HG02763 (cell line): Measurements from ENCODE around the gene NEK2.
A peak's percentile ranks its signal among the peaks of the same experiment; 100 is the strongest.
"Not testable (repeated sequence)": the region's sequence is repeated elsewhere in the genome, so short reads cannot be mapped to it uniquely, and the experiment has no call there.

ENCODE experiments used
- ATAC-seq: cut with Tn5 transposase; IDR thresholded peaks from one replicate; pipeline ENCODE4 v1.9.1; 2021; ENCODE audit warnings: mild to moderate bottlenecking, moderate library complexity; ENCODE audit not compliant: unreplicated experiment

NEK2 gene

GRCh38 chr1:211634461-211634860, 41.0 kb downstream of the NEK2 start:
- ATAC-seq, result no peak

DNA sequence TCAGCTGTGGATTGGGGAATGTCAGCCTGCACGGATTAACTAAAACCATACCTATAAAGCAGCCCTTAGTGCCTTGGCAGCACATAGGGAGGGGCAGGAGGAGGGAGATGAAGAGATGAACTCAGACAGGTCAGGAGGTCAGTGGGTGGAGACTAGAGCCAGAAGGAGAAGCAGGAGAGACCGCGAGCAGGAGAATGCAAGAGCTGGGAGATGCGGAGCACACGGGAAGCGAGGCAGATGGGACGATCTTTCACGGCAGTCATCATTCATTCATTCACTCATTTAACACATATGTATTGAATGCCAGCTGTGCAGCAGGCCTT, 41.9 kb downstream of the NEK2 start:
- no peak for ATAC-seq

- ATAC-seq, result no peak
Observed at GRCh38 chr1:211632808-211633523, 42.5 kb downstream of the NEK2 start.

GRCh38 chr1:211632117-211632807, 43.2 kb downstream of the NEK2 start:
- ATAC-seq, result peak; percentile 51

- no peak for ATAC-seq
Observed at GRCh38 chr1:211631168-211631567, 44.3 kb downstream of the NEK2 start.

DNA sequence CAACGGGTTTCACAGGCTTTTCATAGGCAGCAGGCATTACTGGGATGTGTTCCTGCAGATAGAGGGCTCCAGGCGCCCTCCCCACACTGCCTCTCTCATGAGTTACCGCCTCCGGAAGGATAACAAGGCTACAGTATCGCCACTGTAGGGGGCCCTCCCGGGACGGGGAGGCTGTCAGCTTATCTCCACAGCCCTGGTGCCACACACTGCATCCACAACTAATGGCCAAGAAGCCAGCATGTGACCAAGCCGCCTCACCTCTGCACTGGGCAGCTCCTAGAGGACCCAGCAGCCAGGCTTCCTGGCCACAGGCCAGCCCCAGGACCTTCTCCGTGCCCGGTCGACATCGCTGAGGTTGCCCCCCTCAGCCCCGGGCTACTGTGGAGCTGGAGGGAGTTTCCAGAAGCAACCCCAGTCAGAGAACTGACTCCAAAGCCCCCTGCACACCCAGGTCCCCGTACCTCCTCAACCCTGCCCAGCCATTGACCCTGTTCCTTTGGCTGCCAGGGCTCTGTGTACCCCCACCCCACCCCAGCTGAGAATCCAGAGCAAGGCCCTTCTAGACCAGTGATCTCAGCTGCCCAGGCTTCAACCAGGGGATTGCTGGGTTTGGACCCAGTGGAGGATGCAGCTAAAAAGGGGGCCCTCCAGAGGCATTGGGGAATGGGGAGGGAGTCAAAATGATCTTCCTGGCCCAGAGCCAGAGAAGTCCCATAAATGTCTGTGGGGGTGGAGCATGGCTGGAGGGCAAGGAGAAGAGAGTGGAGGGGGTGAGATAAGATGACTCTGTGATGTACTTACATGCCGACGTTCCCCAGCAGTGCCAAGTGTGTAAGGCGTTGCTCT, 45.0 kb downstream of the NEK2 start:
- ATAC-seq, result no peak

DNA sequence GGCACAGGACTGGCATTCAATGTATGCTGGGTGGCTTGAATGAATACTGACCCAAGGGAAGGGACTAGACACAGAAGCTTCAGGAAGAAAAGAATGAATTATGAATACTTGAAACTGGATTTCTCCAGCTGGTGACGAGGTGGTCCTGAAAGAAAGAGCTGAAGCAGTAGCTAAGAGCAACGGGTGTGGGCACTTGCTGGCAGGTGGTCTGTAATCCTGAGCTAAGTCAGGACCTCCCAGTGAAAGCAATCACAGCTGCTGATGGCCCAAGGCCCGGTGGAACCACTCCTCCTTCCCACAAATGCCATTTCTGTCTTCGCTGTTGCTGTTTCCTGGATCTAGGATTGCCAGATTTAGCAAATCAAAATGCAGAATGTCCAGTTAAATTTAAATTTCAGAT, 47.0 kb downstream of the NEK2 start:
- no peak for ATAC-seq

- ATAC-seq, result no peak
Observed at GRCh38 chr1:211627259-211627658, 48.2 kb downstream of the NEK2 start.

GRCh38 chr1:211625866-211626265, 49.6 kb downstream of the NEK2 start:
- ATAC-seq, result not testable (repeated sequence)

GRCh38 chr1:211625040-211625439, 50.4 kb downstream of the NEK2 start:
- ATAC-seq, result no peak

DNA sequence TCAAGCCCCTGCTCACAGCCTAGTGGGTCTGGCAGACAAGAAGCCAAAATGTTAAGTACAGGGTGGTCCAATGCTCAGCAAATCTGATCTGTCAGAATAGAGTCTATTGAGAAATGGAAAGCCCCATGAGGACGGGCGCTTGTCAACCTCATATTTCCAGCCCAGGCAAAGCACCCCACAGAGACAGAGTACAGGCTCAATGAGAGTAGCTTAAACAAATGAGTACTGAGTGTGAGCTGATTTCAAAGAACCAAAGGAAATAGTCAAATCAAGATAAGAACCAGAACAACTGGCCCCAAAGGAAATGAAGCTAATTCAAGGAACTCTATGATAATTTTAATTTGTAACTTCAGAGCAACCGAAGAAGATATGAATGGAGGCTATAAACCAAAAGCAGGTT, 51.9 kb downstream of the NEK2 start:
- ATAC-seq, result no peak

DNA sequence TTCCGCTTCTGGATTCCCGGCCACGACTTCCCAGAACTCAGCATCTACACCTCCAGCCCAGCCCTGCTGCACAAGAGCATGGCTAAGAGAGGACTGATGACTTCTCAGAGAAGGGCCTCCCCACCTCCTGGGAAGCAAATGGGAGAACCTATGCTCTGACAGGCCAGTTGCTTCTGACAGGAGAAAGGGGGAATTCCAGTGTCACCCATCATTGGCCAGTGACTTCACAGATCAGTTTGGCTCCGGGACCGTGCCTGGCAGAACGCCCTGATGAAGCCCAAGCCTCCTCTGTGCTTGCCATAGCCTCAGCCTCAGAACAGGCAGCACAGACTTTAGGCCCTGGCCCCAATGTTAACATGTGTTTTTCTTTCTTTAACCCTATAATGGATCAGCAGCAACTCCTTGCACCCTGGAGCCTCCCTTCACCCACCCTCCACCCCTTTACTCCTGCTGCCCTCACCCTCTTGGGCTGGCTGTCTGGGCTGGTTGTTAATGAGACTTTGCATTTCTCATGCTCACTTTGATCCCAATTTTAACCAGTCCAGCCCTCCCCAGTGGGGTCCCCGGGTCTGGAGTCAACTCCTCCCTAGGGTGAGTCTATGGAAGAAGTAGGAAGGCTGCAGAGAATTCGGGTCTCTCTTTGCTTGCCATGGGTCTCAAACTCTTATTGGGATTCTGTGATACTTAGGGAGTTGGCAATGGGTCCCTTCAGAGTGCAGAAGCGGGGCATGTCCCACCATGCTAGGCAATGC, 53.8 kb downstream of the NEK2 start:
- ATAC-seq, result no peak

- no peak for ATAC-seq
Observed at GRCh38 chr1:211620097-211620496, 55.3 kb downstream of the NEK2 start.

DNA sequence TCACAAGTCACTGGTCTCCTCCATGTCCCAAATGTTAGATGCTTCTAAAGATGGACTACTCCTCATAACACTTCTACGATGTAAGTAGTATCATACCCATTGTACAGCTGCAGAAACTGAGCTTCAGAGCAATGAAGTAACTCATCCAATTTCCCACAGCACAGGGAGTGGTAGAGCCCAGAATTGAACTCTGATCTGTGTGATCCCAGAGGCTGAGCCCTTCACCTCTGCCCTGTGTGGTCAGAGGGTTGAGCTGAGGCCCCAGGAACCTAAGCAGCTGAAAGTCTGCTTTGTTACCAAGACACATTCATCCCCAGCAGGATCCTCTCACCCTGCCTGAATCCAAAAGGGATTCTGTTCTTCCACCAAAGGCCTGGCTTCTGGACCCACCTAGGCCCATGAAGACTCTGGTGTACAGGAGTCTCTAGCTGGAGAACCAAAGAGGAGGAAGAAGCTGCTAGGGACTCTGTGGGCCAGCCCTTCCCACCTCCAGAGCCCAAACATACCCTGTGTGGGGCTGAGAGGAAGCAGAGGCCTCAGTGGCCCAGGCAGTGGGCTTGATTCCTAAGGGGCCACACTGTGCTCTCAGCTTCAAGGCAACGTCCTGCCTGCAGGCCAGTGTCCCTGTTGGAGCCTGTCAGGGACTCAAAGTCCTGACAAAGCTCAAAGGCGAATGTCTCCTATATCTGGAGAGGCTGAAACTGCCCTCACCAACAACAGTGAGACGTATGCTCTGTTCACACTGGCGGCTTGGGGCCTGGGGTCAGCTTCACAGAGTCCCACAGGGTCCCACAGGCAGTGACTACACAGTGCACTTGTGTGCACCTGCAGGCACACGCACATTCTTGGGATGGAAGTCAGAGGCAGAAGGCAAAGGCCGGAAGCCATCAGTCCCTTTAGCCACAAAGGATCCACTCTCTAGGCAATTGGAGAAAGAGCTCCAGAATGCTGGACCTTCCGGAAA, 56.1 kb downstream of the NEK2 start:
- no peak for ATAC-seq

GRCh38 chr1:211616965-211617297, 58.5 kb downstream of the NEK2 start:
- ATAC-seq, result no peak

GRCh38 chr1:211616231-211616964, 59.0 kb downstream of the NEK2 start:
- ATAC-seq, result no peak

DNA sequence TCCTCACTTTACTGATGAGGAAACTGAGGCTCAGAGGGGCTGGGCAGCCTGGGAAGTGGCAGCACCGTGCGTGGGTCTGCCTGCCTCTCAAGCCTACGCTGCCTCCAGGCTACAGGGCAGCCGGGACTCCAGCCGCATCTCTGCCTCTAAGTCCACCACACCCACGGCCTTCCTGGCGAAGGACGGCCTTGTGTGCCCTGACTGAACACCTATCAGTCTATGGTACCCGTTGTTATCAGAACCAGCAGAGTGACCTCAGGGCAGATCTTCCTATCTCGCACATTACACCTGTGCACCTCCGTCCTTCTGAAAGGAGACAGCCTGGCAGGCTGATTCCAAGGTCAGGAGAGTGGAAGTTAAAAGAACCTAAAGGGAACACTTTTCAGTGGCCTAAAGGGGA, 60.8 kb downstream of the NEK2 start:
- no peak for ATAC-seq

- no peak for ATAC-seq
Observed at GRCh38 chr1:211613951-211614350, 61.5 kb downstream of the NEK2 start.

DNA sequence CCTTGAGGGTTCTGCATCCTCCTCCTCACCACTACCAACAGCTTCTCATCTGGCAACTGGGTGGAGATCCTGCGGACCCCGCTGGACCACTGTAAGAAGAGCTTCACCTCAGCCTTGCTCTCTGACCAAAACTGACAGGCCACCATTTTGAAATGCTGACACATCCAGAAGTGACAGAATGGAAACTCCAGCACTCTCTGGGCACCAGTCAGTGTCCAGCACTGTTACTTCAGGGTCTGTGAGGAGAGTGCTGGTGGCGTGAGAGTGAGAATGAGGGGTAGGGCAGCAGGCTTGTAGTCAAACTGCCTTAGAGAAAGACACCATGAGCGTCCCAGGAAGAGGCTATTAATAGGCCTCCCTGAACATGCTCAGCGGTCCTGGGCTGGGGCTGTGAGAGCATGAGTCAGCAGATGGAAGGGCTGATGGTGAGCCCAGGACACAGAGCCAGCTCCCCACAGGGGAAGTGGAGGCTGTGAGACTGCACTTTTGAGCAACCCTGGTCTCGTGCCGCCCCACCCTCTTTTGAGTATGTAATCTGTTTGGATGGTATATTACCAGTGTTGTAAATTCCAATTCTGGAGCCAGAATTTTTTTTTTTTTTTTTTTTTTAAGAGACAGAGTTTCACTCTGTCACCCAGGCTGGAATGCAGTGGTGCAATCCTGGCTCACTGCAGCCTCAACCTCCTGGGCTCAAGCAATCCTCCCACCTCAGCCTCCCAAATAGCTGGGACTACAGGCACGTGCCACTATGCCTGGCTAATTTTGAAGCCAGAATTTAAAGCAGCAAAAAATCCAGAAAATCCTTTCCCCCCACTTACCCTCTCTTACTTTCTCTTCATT, 62.1 kb downstream of the NEK2 start:
- ATAC-seq, result no peak
